GM12892 (cell line): ENCODE measurements around the gene GALNT10.

Experiments
- DNase-seq: peaks from one replicate; pipeline ENCODE4 v3.0.0; 2011; ENCODE audit not compliant: insufficient read length
- FAIRE-seq: peaks from 2 replicates; lab custom pipeline; 2011; peaks lifted over from hg19 to GRCh38; lab: Jason Lieb, UNC
- POLR2A ChIP-seq: IDR thresholded peaks from 2 replicates; pipeline ENCODE4 v1.6.1; 2011; ENCODE audit warnings: low read depth, low read length, control low read depth
- POLR2AphosphoS5 ChIP-seq: IDR thresholded peaks from 2 replicates; pipeline ENCODE4 v1.6.1; 2011; ENCODE audit warnings: low read depth, low read length, control low read depth
- TAF1 ChIP-seq: IDR thresholded peaks from 2 replicates; pipeline ENCODE4 v1.6.1; 2011; ENCODE audit warnings: low read depth, mild to moderate bottlenecking, control low read depth, low read length, borderline replicate concordance

Gene GALNT10

GRCh38 chr5:154274828-154275185 is 84.3 kb downstream of the GALNT10 start:
- TF ChIP-seq POLR2A (no peak), POLR2AphosphoS5 (no peak), TAF1 (no peak)
- DNase-seq (no peak), FAIRE-seq (no peak)

GRCh38 chr5:154275566-154275965 is 85.0 kb downstream of the GALNT10 start:
- no peak for TF ChIP-seq POLR2AphosphoS5
- TF ChIP-seq TAF1: no peak
- no peak for TF ChIP-seq POLR2A
- no peak for DNase-seq
- no peak for FAIRE-seq

- DNase-seq (no peak), FAIRE-seq (no peak)
- TF ChIP-seq TAF1 (no peak), POLR2A (no peak), POLR2AphosphoS5 (no peak)
Observed at GRCh38 chr5:154276261-154276972, 85.9 kb downstream of the GALNT10 start.

- FAIRE-seq (no peak), DNase-seq (no peak)
Observed at GRCh38 chr5:154276973-154277331, 86.4 kb downstream of the GALNT10 start.

GRCh38 chr5:154277499-154277898 is 87.0 kb downstream of the GALNT10 start:
- TF ChIP-seq POLR2A (no peak), TAF1 (no peak), POLR2AphosphoS5 (no peak)
- DNase-seq (no peak), FAIRE-seq (no peak)

More at GRCh38 chr5:154276973-154277331, 86.4 kb downstream of the GALNT10 start:
- TF ChIP-seq POLR2A (no peak), TAF1 (no peak), POLR2AphosphoS5 (no peak)

GRCh38 chr5:154278186-154278585 is 87.7 kb downstream of the GALNT10 start:
- TF ChIP-seq TAF1: no peak
- no peak for TF ChIP-seq POLR2A
- no peak for TF ChIP-seq POLR2AphosphoS5
- FAIRE-seq (no peak), DNase-seq (no peak)

- no peak for FAIRE-seq
- TF ChIP-seq TAF1 (no peak), POLR2AphosphoS5 (no peak), POLR2A (no peak)
- DNase-seq: no peak
Observed at GRCh38 chr5:154278908-154279307, 88.4 kb downstream of the GALNT10 start.

- DNase-seq (no peak), FAIRE-seq (no peak)
- TF ChIP-seq POLR2AphosphoS5: no peak
- TF ChIP-seq TAF1: no peak
- no peak for TF ChIP-seq POLR2A
Observed at GRCh38 chr5:154284433-154284832, 93.9 kb downstream of the GALNT10 start.

GRCh38 chr5:154285661-154286408 is 95.3 kb downstream of the GALNT10 start:
- FAIRE-seq: no peak
- DNase-seq: no peak
- TF ChIP-seq POLR2AphosphoS5 (no peak), POLR2A (no peak), TAF1 (no peak)

GRCh38 chr5:154286557-154286956 is 96.0 kb downstream of the GALNT10 start:
- DNase-seq: no peak
- TF ChIP-seq TAF1: no peak
- TF ChIP-seq POLR2AphosphoS5: no peak
- no peak for TF ChIP-seq POLR2A
- no peak for FAIRE-seq

- DNase-seq (no peak), FAIRE-seq (no peak)
- no peak for TF ChIP-seq POLR2AphosphoS5
- no peak for TF ChIP-seq POLR2A
- TF ChIP-seq TAF1: no peak
Observed at GRCh38 chr5:154287136-154287535, 96.6 kb downstream of the GALNT10 start.
